ENCODE measurements around the gene RPL27. TPM values are rescaled to one million over a fixed set of nuclear protein-coding genes. Genes with fewer than 3 reads are reported as not detected.
A peak's percentile ranks its signal among the peaks of the same experiment; 100 is the strongest.

Gene RPL27
- total and polyA plus RNA-seq, 2 of the 13 experiments (the other 11 are each of a cell fraction or from before 2014, with no cell fraction given) = 1,585 to 5,840 TPM

GRCh38 chr17:43006639-43007551 is 8.7 kb downstream of the RPL27 start, which contains the start of gene IFI35 (continued):
- TF ChIP-seq SRSF4 (IDR thresholded peaks at IDR 0.05; ENCODE audit: low read depth, low read length, poor library complexity, severe bottlenecking) (no peak), ZNF768 (CRISPR knock-in tag; IDR thresholded peaks at IDR 0.05) (no peak; the same call in 1 of the 2 replicates), CEBPG (CRISPR knock-in tag; IDR thresholded peaks at IDR 0.05) (peak; percentile 68; the same call in 1 of the 2 replicates), ZHX1 (CRISPR knock-in tag; IDR thresholded peaks at IDR 0.05; ENCODE audit: low read depth) (no peak), KAT8 (CRISPR knock-in tag; IDR thresholded peaks at IDR 0.05) (peak; percentile 45), ZNF644 (CRISPR knock-in tag; IDR thresholded peaks at IDR 0.05; ENCODE audit: low read depth) (no peak), ZFP41 (CRISPR knock-in tag; IDR thresholded peaks at IDR 0.05; ENCODE audit: borderline replicate concordance) (no peak), IRF9 (CRISPR knock-in tag; IDR thresholded peaks at IDR 0.05; ENCODE audit: borderline replicate concordance) (no peak; the same call in none of the 2 replicates), XBP1 (CRISPR knock-in tag; IDR thresholded peaks at IDR 0.05) (no peak), BCL6 (CRISPR knock-in tag; IDR thresholded peaks at IDR 0.05) (peak; percentile 8; the same call in 1 of the 2 replicates), ZNF782 (CRISPR knock-in tag; IDR thresholded peaks at IDR 0.05; ENCODE audit: borderline replicate concordance) (0 out of 2 replicates have a peak, but pooled peaks have one; percentile 16), NBN (conservative IDR thresholded peaks at IDR 0.05) (no peak), ZNF256 (CRISPR knock-in tag; conservative IDR thresholded peaks at IDR 0.05) (peak; percentile 82; the same call in 1 of the 2 replicates), ZNF44 (CRISPR knock-in tag; IDR thresholded peaks at IDR 0.05) (no peak), FOXM1 (CRISPR knock-in tag; IDR thresholded peaks at IDR 0.05) (no peak), ZNF496 (CRISPR knock-in tag; IDR thresholded peaks at IDR 0.05; ENCODE audit: insufficient replicate concordance) (no peak), KDM3A (CRISPR knock-in tag; IDR thresholded peaks at IDR 0.05; ENCODE audit: low read depth) (peak; percentile 93; the same call in 1 of the 2 replicates), ZFP36L1 (CRISPR knock-in tag; IDR thresholded peaks at IDR 0.05) (no peak; the same call in none of the 2 replicates), DPF2 (CRISPR knock-in tag; IDR thresholded peaks at IDR 0.05; ENCODE audit: borderline replicate concordance, low read depth) (no peak)
- TF ChIP-seq, protein P1, sequence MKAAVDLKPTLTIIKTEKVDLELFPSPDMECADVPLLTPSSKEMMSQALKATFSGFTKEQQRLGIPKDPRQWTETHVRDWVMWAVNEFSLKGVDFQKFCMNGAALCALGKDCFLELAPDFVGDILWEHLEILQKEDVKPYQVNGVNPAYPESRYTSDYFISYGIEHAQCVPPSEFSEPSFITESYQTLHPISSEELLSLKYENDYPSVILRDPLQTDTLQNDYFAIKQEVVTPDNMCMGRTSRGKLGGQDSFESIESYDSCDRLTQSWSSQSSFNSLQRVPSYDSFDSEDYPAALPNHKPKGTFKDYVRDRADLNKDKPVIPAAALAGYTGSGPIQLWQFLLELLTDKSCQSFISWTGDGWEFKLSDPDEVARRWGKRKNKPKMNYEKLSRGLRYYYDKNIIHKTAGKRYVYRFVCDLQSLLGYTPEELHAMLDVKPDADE (CRISPR knock-in tag; IDR thresholded peaks at IDR 0.05) = no peak
- TF ChIP-seq, protein P2, sequence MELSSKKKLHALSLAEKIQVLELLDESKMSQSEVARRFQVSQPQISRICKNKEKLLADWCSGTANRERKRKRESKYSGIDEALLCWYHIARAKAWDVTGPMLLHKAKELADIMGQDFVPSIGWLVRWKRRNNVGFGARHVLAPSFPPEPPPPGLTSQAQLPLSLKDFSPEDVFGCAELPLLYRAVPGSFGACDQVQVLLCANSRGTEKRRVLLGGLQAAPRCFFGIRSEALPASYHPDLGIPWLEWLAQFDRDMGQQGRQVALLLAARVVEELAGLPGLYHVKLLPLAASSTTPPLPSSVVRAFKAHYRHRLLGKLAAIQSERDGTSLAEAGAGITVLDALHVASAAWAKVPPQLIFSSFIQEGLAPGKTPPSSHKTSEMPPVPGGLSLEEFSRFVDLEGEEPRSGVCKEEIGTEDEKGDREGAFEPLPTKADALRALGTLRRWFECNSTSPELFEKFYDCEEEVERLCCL (CRISPR knock-in tag; IDR thresholded peaks at IDR 0.05; ENCODE audit: borderline replicate concordance) = no peak
- TF ChIP-seq, protein P3, sequence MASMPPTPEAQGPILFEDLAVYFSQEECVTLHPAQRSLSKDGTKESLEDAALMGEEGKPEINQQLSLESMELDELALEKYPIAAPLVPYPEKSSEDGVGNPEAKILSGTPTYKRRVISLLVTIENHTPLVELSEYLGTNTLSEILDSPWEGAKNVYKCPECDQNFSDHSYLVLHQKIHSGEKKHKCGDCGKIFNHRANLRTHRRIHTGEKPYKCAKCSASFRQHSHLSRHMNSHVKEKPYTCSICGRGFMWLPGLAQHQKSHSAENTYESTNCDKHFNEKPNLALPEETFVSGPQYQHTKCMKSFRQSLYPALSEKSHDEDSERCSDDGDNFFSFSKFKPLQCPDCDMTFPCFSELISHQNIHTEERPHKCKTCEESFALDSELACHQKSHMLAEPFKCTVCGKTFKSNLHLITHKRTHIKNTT (CRISPR knock-in tag; IDR thresholded peaks at IDR 0.05) = no peak

Data from HepG2 (cell line).